K562 (cell line): ENCODE data around the gene CAPZB. TPM values are rescaled to one million over a fixed set of nuclear protein-coding genes. Genes with fewer than 3 reads are reported as not detected.

ENCODE experiments used
- ATAC-seq: fragments of 200-7000 bp; cut with Tn5 transposase; 3 replicates; pipeline ENCODE4 v1.9.1; 2020; ENCODE audit warnings: moderate library complexity
- BruUV-seq: library from RNA; stranded (reverse); fragments of 400-500 nt; replicated peaks from 2 replicates; lab custom pipeline; 2021; lab: Mats Ljungman, UMichigan
- CTCF ChIA-PET: fragments of 300-600 bp; formaldehyde crosslinking; extraction: SDS; loops from one replicate; lab custom pipeline; 2021; ENCODE audit warnings: low intra/inter-chr PET ratio; lab: Yijun Ruan, JAX
- POLR2A ChIA-PET: fragments of 300-600, 350-650 bp; sonication (Branson Sonifier 250); formaldehyde crosslinking; extraction: SDS; loops from one replicate; lab custom pipeline; 2021; ENCODE audit warnings: antibody characterized with exemption, inconsistent platforms; lab: Yijun Ruan, JAX
- DNase-seq, 4 experiments: peaks; one replicate each; pipeline versions ENCODE4 v3.0.0 to v3.0.0-alpha.2; 2011 to 2018; ENCODE audit warnings: low spot score in 3 of 4, mixed read lengths in 3 of 4; ENCODE audit errors: extremely low read depth in 1 of 4
- FAIRE-seq: peaks from 2 replicates; lab custom pipeline; 2011; peaks lifted over from hg19 to GRCh38; lab: Jason Lieb, UNC
- H2AFZ ChIP-seq: 2 replicates; pipeline ENCODE4 v1.6.0; 2011; ENCODE audit warnings: low read depth, low read length, control low read depth, inconsistent platforms
- H3K27ac ChIP-seq: fragments of 200-600 bp; 3 replicates; pipeline ENCODE4 v1.8.0; 2011; ENCODE audit warnings: low read depth, mild to moderate bottlenecking, control low read depth, inconsistent platforms, low read length, moderate library complexity, mixed read lengths; ENCODE audit errors: extremely low read depth
- H3K27me3 ChIP-seq, 2 experiments: fragments of 300-600 bp in 1 of 2; 2 replicates in 1 of 2; 3 replicates in 1 of 2; pipeline versions ENCODE4 v1.6.0 to v1.8.0; 2011; ENCODE audit warnings: inconsistent platforms in 2 of 2, low read length in 2 of 2, mild to moderate bottlenecking in 1 of 2, mixed read lengths in 1 of 2, moderate library complexity in 1 of 2; ENCODE audit not compliant: control insufficient read depth in 2 of 2, insufficient read depth in 2 of 2
- H3K36me3 ChIP-seq: fragments of 300-600 bp; 3 replicates; pipeline ENCODE4 v1.8.0; 2011; ENCODE audit warnings: mild to moderate bottlenecking, low read length, inconsistent platforms; ENCODE audit not compliant: control insufficient read depth, insufficient read depth
- H3K4me1 ChIP-seq, 2 experiments: fragments of 200-600 bp in 1 of 2; replicated peaks in 1 of 2; 2 replicates in 1 of 2; 3 replicates in 1 of 2; pipeline versions ENCODE4 v1.5.1 to v1.8.0; 2011; ENCODE audit warnings: inconsistent platforms in 2 of 2, low read length in 2 of 2, mild to moderate bottlenecking in 1 of 2, mixed read lengths in 1 of 2, moderate library complexity in 1 of 2; ENCODE audit not compliant: control insufficient read depth in 2 of 2, insufficient read depth in 2 of 2
- H3K4me2 ChIP-seq: 2 replicates; pipeline ENCODE4 v1.6.1; 2011; ENCODE audit warnings: low read length, control low read depth, inconsistent platforms, mixed read lengths; ENCODE audit not compliant: insufficient read depth
- H3K4me3 ChIP-seq: fragments of 200-600 bp; sonication (generic), shearing (Covaris generic); 2 replicates; pipeline ENCODE4 v1.5.1; 2016; ENCODE audit warnings: control low read depth, inconsistent platforms
- H3K79me2 ChIP-seq: fragments of 200-600 bp; 3 replicates; pipeline ENCODE4 v1.8.0; 2011; ENCODE audit warnings: low read length, inconsistent platforms; ENCODE audit not compliant: control insufficient read depth, insufficient read depth
- H3K9ac ChIP-seq, 2 experiments: 2 replicates each; pipeline versions ENCODE4 v1.6.0 to v1.6.1; 2011; ENCODE audit warnings: low read depth in 2 of 2, low read length in 2 of 2, control low read depth in 1 of 2, inconsistent platforms in 1 of 2, mild to moderate bottlenecking in 1 of 2, mixed read lengths in 1 of 2; ENCODE audit not compliant: insufficient read depth in 1 of 2
- H3K9me1 ChIP-seq: one replicate; pipeline ENCODE4 v1.6.0; 2011; ENCODE audit warnings: inconsistent platforms, mild to moderate bottlenecking, low read length, moderate library complexity; ENCODE audit not compliant: control insufficient read depth, insufficient read depth
- H3K9me3 ChIP-seq: replicated peaks from 2 replicates; pipeline ENCODE4 v1.5.1; 2011; ENCODE audit warnings: low read depth, low read length, inconsistent platforms; ENCODE audit not compliant: control insufficient read depth, insufficient read depth
- H4K20me1 ChIP-seq: replicated peaks from 2 replicates; pipeline ENCODE4 v1.6.1; 2011; ENCODE audit warnings: low read length, inconsistent platforms, mixed read lengths; ENCODE audit not compliant: control insufficient read depth, insufficient read depth
- ADNP ChIP-seq: fragments of 200-800 bp; sonication (Bioruptor generic); IDR thresholded peaks from 2 replicates; pipeline ENCODE4 v1.6.1; 2016; ENCODE audit warnings: missing genetic modification characterization, missing compliant biosample characterization
- BCOR ChIP-seq: fragments of 450-650 bp; IDR thresholded peaks from 2 replicates; pipeline ENCODE4 v1.6.1; 2016
- EWSR1 ChIP-seq: fragments of 450-650 bp; IDR thresholded peaks from 2 replicates; pipeline ENCODE4 v1.6.1; 2018; ENCODE audit warnings: borderline replicate concordance, mild to moderate bottlenecking, low read depth, moderate library complexity; ENCODE audit not compliant: partially characterized antibody
- HDAC2 ChIP-seq: fragments of 450-650 bp; IDR thresholded peaks from 2 replicates; pipeline ENCODE4 v1.6.1; 2016; ENCODE audit warnings: mild to moderate bottlenecking
- NFRKB ChIP-seq: fragments of 450-650 bp; IDR thresholded peaks from 2 replicates; pipeline ENCODE4 v1.6.1; 2016; ENCODE audit warnings: low read depth
- NR2C2 ChIP-seq, 2 experiments: fragments of 200-800 bp in 1 of 2; sonication (Bioruptor generic) in 1 of 2; sonication (generic) in 1 of 2; formaldehyde crosslinking in 1 of 2; IDR thresholded peaks; 2 replicates each; pipeline versions ENCODE4 v1.6.1 to v1.8.0; 2016 to 2022; ENCODE audit warnings: mild to moderate bottlenecking in 1 of 2, missing compliant biosample characterization in 1 of 2, missing genetic modification characterization in 1 of 2, missing genetic modification reagents in 1 of 2
- RBBP5 ChIP-seq: fragments of 200-600 bp; sonication (generic); IDR thresholded peaks from 2 replicates; pipeline ENCODE4 v1.6.1; 2012; ENCODE audit warnings: borderline replicate concordance, mild to moderate bottlenecking, low read length, control low read depth, inconsistent platforms; ENCODE audit not compliant: insufficient read depth, poor library complexity, severe bottlenecking
- RBM25 ChIP-seq: fragments of 200-400 bp; formaldehyde crosslinking; IDR thresholded peaks from 2 replicates; pipeline ENCODE4 v1.6.1; 2018; ENCODE audit warnings: low read length, low read depth, moderate library complexity; ENCODE audit not compliant: severe bottlenecking
- RCOR1 ChIP-seq, 2 experiments: IDR thresholded peaks; 2 replicates each; pipeline ENCODE4 v1.6.1; 2012; ENCODE audit warnings: low read depth in 2 of 2, low read length in 2 of 2, borderline replicate concordance in 1 of 2, improper control_type of control experiment in 1 of 2
- SMARCA5 ChIP-seq: fragments of 450-650 bp; IDR thresholded peaks from 2 replicates; pipeline ENCODE4 v1.6.1; 2016
- SRSF1 ChIP-seq: fragments of 200-400 bp; formaldehyde crosslinking; IDR thresholded peaks from 2 replicates; pipeline ENCODE4 v1.6.1; 2017; ENCODE audit warnings: mild to moderate bottlenecking, low read depth, low read length, moderate library complexity
- ZNF696 ChIP-seq: fragments of 250-450 bp; sonication (Bioruptor Pico); conservative IDR thresholded peaks from 2 replicates; pipeline ENCODE4 v1.4.0; 2020; ENCODE audit warnings: mild to moderate bottlenecking, moderate library complexity
- WGBS: fragments of 100-300 bp; shearing (Covaris generic); methylation state at CpG from one replicate; pipeline ENCODE4 v1.1.6; 2016; ENCODE audit warnings: low coverage, mixed read lengths; ENCODE audit not compliant: insufficient coverage; ENCODE audit errors: missing lambda C conversion rate; 5-methylcytosine and 5-hydroxymethylcytosine counted together
- in situ Hi-C: fragments of 300-500 bp; cut with MboI; formaldehyde crosslinking; loops from 4 replicates; pipeline ENCODE4 v1.15.0; 2018; ENCODE audit warnings: inconsistent platforms, mixed read lengths
- intact Hi-C: fragments of 100-400 bp; cut with micrococcal nuclease; formaldehyde crosslinking; loops from 2 replicates; pipeline ENCODE4 v1.14.2; 2022
- polyA plus RNA-seq, 8 experiments: library from polyadenylated mRNA; depleted of rRNA in 4 of 8; stranded (reverse) in 5 of 8; unstranded in 3 of 8; fragments of >200 nt; fragmentation: Nextera tagmentation in 2 of 8; fragmentation: Illumina TruSeq in 1 of 8; extraction: Ambion mirVana in 2 of 8; extraction: Trizol in 1 of 8; gene quantifications; 2 replicates each; pipeline versions ENCODE4 v1.2.1 to v1.2.3, GENCODE V29; 2011 to 2014; ENCODE audit warnings: inconsistent platforms in 1 of 8, missing spikeins in 1 of 8
- total RNA-seq, 7 experiments: library from RNA; depleted of rRNA in 6 of 7; stranded (reverse); fragments of >200 nt in 6 of 7; fragmentation: Illumina TruSeq in 2 of 7; extraction: Trizol in 2 of 7; gene quantifications; 2 replicates each; pipeline versions ENCODE4 v1.2.1 to v1.2.3, GENCODE V29; 2011 to 2021; ENCODE audit warnings: low replicate concordance in 1 of 7
- TF ChIP-seq, protein P1 (sequence below): fragments of 250-450 bp; sonication (Bioruptor Pico); IDR thresholded peaks from 2 replicates; pipeline ENCODE4 v1.5.0; 2020; ENCODE audit warnings: mild to moderate bottlenecking

Gene CAPZB
- total and polyA plus RNA-seq, 9 of the 15 experiments (the other 6 are each of a cell fraction or from before 2014, with no cell fraction given) = 57.6 to 297 (median 125) TPM

DNA sequence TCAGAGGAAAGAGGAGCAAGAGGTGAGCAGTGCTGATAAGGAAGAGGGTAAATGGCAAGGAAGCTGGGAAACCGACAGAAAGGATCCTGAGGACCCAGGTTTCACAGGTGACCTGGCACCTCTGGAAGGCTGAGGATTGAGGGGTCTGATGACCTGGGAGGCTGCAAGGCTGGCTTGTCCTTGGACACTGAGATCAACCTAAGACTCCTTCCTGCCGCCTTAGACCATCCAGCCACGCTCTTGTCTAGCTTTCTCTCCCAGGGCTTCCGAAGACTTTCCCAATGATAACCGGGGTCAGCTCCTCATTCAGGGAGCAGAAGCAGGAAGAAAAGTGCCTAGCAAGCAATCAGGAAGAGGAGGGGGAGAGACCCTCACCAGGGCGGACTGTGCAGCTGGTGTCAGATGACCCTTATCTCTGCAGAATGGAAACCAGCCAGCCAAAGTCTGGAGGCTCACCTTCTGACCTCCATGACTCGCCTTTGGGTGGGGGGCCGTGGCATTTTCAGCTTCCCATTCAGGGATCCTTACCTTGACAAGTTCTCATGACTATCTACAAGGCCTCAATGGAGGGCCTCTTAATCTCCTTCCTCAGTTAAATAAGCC is 77.7 kb downstream of the CAPZB start (continued):
- no peak for TF ChIP-seq ZNF696
- TF ChIP-seq NFRKB = no peak
- TF ChIP-seq EWSR1 = no peak
- TF ChIP-seq, protein P1, sequence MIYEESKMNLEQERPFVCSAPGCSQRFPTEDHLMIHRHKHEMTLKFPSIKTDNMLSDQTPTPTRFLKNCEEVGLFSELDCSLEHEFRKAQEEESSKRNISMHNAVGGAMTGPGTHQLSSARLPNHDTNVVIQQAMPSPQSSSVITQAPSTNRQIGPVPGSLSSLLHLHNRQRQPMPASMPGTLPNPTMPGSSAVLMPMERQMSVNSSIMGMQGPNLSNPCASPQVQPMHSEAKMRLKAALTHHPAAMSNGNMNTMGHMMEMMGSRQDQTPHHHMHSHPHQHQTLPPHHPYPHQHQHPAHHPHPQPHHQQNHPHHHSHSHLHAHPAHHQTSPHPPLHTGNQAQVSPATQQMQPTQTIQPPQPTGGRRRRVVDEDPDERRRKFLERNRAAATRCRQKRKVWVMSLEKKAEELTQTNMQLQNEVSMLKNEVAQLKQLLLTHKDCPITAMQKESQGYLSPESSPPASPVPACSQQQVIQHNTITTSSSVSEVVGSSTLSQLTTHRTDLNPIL (CRISPR knock-in tag) = no peak
- TF ChIP-seq RBBP5 = no peak

DNA sequence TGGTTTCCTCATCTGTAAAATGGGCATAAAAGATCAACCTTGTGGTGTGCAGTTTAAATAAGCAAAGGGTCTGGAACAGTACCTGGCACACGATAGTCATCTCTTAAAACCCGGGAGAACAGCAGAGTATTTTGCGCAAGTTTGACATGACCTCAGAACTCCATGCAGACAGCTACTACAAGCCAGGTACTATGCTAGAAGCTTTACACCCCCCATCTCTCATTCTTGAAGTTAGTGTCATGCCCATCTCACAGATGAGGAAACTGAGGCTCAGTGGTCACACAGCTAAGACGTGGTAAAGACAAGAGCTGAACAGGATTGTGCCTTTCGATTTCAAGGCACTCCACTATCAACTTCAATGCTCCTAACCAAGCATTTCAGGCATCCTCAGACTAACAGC is 78.7 kb downstream of the CAPZB start:
- H3K9me3 ChIP-seq = no peaks in the 10 kb centered on the region
- ChIA-PET POLR2A (interaction anchor here (0.6 to 1.3 kb wide), 9 partner anchors 8 to 959 kb away, joined by 3 to 5 read pairs (median 3); no protein-coding TSS in a partner anchor), CTCF (no interaction called here)
- intact Hi-C loops = no loop called here
- H3K79me2 ChIP-seq = peaks cover 42% of the 10 kb centered on the region
- ATAC-seq (no peak), FAIRE-seq (peak; percentile 37), DNase-seq (no peak)
- peaks cover 10% of the 10 kb centered on the region for H3K9me1 ChIP-seq
- in situ Hi-C loops = no loop called here
- no peak overlapping the region for H3K4me2 ChIP-seq
- peaks cover 3% of the 10 kb centered on the region; the same call in 1 of the 3 replicates for H3K36me3 ChIP-seq
- peaks cover 32 to 34% of the 10 kb centered on the region in 2 experiments for H3K4me1 ChIP-seq
- no peak overlapping the region for H3K9ac ChIP-seq
- no peak overlapping the region for H3K27ac ChIP-seq
- peaks cover 47% of the 10 kb centered on the region for H4K20me1 ChIP-seq
- H3K27me3 ChIP-seq = no peaks in the 10 kb centered on the region
- H2AFZ ChIP-seq = no peak overlapping the region
- BruUV-seq = no TSS peak
- no peak overlapping the region for H3K4me3 ChIP-seq
- 87% methylated on average over 5 of the region's 5 CpGs for WGBS
- TF ChIP-seq BCOR = peak; percentile 87
- peak; percentile 76 for TF ChIP-seq ADNP (tag)
- no peak for TF ChIP-seq NR2C2 (CRISPR knock-in tag; IDR thresholded peaks at IDR 0.05)
- no peak for TF ChIP-seq NR2C2 (tag; IDR thresholded peaks at IDR 0.05)
- peak; percentile 94 for TF ChIP-seq RBM25
- 0 out of 2 replicates have a peak, but pooled peaks have one; percentile 26 for TF ChIP-seq HDAC2
- TF ChIP-seq SMARCA5 = peak; percentile 63; the same call in 1 of the 2 replicates
- no peak for TF ChIP-seq SRSF1
- peak in 1 of 2 experiments; percentile 31; a peak in 1 of 4 replicates for TF ChIP-seq RCOR1 (IDR thresholded peaks at IDR 0.05; ENCODE audit: borderline replicate concordance in 1 of 2, low read depth in 2 of 2, low read length in 2 of 2)
